ENCODE measurements around the gene CD93.

The CD93 gene

GRCh38 chr20:23086056-23086566 lies at the start of gene CD93:
Gene CD93 (minus strand): TSS chr20:23086324. CDS start chr20:23086192, 132 bp downstream.
- in situ Hi-C loops (cut with HindIII; ENCODE audit: low sequenced_read_pairs), result no loop called here

- in situ Hi-C loops (cut with HindIII; ENCODE audit: low sequenced_read_pairs), result no loop called here
Measured at GRCh38 chr20:23133560-23133998, 47.5 kb upstream of the CD93 start.

- in situ Hi-C loops (cut with HindIII; ENCODE audit: low sequenced_read_pairs), result no loop called here
Measured at GRCh38 chr20:23132930-23133559, 46.9 kb upstream of the CD93 start.

- in situ Hi-C loops (cut with HindIII; ENCODE audit: low sequenced_read_pairs), result no loop called here
Measured at GRCh38 chr20:23132293-23132929, 46.3 kb upstream of the CD93 start.

GRCh38 chr20:23131766-23132165 lies 45.6 kb upstream of the CD93 start:
- in situ Hi-C loops (cut with HindIII; ENCODE audit: low sequenced_read_pairs), result no loop called here

GRCh38 chr20:23130622-23131140 lies 44.6 kb upstream of the CD93 start:
- in situ Hi-C loops (cut with HindIII; ENCODE audit: low sequenced_read_pairs), result no loop called here

GRCh38 chr20:23129891-23130621 lies 43.9 kb upstream of the CD93 start:
- in situ Hi-C loops (cut with HindIII; ENCODE audit: low sequenced_read_pairs), result no loop called here

GRCh38 chr20:23129266-23129665 lies 43.1 kb upstream of the CD93 start:
- in situ Hi-C loops (cut with HindIII; ENCODE audit: low sequenced_read_pairs), result no loop called here

GRCh38 chr20:23128461-23129125 lies 42.5 kb upstream of the CD93 start:
- in situ Hi-C loops (cut with HindIII; ENCODE audit: low sequenced_read_pairs), result no loop called here

- in situ Hi-C loops (cut with HindIII; ENCODE audit: low sequenced_read_pairs), result no loop called here
Measured at GRCh38 chr20:23127506-23128279, 41.6 kb upstream of the CD93 start.

GRCh38 chr20:23126281-23127061 lies 40.3 kb upstream of the CD93 start:
- in situ Hi-C loops (cut with HindIII; ENCODE audit: low sequenced_read_pairs), result no loop called here

- in situ Hi-C loops (cut with HindIII; ENCODE audit: low sequenced_read_pairs), result no loop called here
Measured at GRCh38 chr20:23125625-23126191, 39.6 kb upstream of the CD93 start.

GRCh38 chr20:23125159-23125558 lies 39.0 kb upstream of the CD93 start:
- in situ Hi-C loops (cut with HindIII; ENCODE audit: low sequenced_read_pairs), result no loop called here

GRCh38 chr20:23123886-23124285 lies 37.8 kb upstream of the CD93 start:
- in situ Hi-C loops (cut with HindIII; ENCODE audit: low sequenced_read_pairs), result no loop called here

- in situ Hi-C loops (cut with HindIII; ENCODE audit: low sequenced_read_pairs), result no loop called here
Measured at GRCh38 chr20:23122796-23123655, 36.9 kb upstream of the CD93 start.

- in situ Hi-C loops (cut with HindIII; ENCODE audit: low sequenced_read_pairs), result no loop called here
Measured at GRCh38 chr20:23122321-23122720, 36.2 kb upstream of the CD93 start.

GRCh38 chr20:23121751-23122320 lies 35.7 kb upstream of the CD93 start:
- in situ Hi-C loops (cut with HindIII; ENCODE audit: low sequenced_read_pairs), result no loop called here

Data from endothelial cell of hepatic sinusoid (primary cell).